Colonic mucosa (tissue), 4 donors: ENCODE measurements around the gene NRARP. TPM values are rescaled to one million over a fixed set of nuclear protein-coding genes. Genes with fewer than 3 reads are reported as not detected.

ENCODE experiments used
- DNase-seq: peaks from one replicate; pipeline ENCODE4 v3.0.0-alpha.2; 2020
- H3K27ac ChIP-seq: fragments of 200-600 bp; one replicate; pipeline ENCODE4 v1.8.0; 2021
- H3K27me3 ChIP-seq: fragments of 200-600 bp; one replicate; pipeline ENCODE4 v1.8.0; 2021
- H3K36me3 ChIP-seq: fragments of 200-600 bp; one replicate; pipeline ENCODE4 v1.8.0; 2021
- H3K4me1 ChIP-seq: fragments of 200-600 bp; one replicate; pipeline ENCODE4 v1.8.0; 2021; ENCODE audit warnings: mild to moderate bottlenecking
- H3K4me3 ChIP-seq: fragments of 200-600 bp; one replicate; pipeline ENCODE4 v1.8.0; 2021
- H3K9ac ChIP-seq, 2 donors: one replicate each; pipeline ENCODE4 v1.7.0; 2013; ENCODE audit warnings: control low read depth in 2 of 2, low read depth in 2 of 2, low read length in 2 of 2
- H3K9me3 ChIP-seq: fragments of 200-600 bp; one replicate; pipeline ENCODE4 v1.8.0; 2021
- CTCF ChIP-seq: fragments of 200-600 bp; IDR thresholded peaks from one replicate; pipeline ENCODE4 v1.8.0; 2022; ENCODE audit warnings: antibody characterized with exemption, mild to moderate bottlenecking
- intact Hi-C: fragments of 100-400 bp; cut with DNase I; formaldehyde crosslinking; loops from one replicate; pipeline ENCODE4 v1.14.1; 2022
- total RNA-seq, 2 donors: library from RNA; stranded (reverse); fragmentation: NEBNext Ultra II Directional in 1 of 2; extraction: Animal tissue kit (Norgen Biotek cat#: 25700) in 1 of 2; gene quantifications; one replicate each; pipeline ENCODE4 v1.2.1, GENCODE V29; 2021
- donor health status: healthy.
- donor health status: DM: no; HTN: no; CAD: no.
- donor health status: DM: no; HTN: no; CAD: no.

The NRARP gene
- total RNA-seq, 2 donors from 2014 or later: 120 to 178 TPM

GRCh38 chr9:137251490-137252268 lies 50.4 kb downstream of the NRARP start:
- no peak for DNase-seq
- intact Hi-C loops: no loop called here
- H3K9me3 ChIP-seq: no peaks in the 10 kb centered on the region

GRCh38 chr9:137251194-137251461 lies 50.9 kb downstream of the NRARP start, which contains the start of gene STPG3:
Gene STPG3, plus strand, starts transcription at chr9:137251286. Its CDS starts 1 bp downstream, at chr9:137251287.
- H3K9me3 ChIP-seq: no peaks in the 10 kb centered on the region
- peaks cover 2% of the 10 kb centered on the region for H3K4me1 ChIP-seq
- DNase-seq: no peak
- no peaks in the 10 kb centered on the region for H3K27me3 ChIP-seq
- H3K4me3 ChIP-seq: no peak within 1 kb of the TSS
- intact Hi-C loops: no loop called here
- peak within 1 kb of the TSS; percentile 2 to 5 for H3K9ac ChIP-seq
- H3K36me3 ChIP-seq: no peaks in the 10 kb centered on the region
- no peak for TF ChIP-seq CTCF
- H3K27ac ChIP-seq: no peak within 1 kb of the TSS

More at GRCh38 chr9:137251490-137252268, 50.4 kb downstream of the NRARP start:
- no peak for TF ChIP-seq CTCF
- Histone ChIP-seq H3K36me3 (no peaks in the 10 kb centered on the region), H3K27me3 (no peaks in the 10 kb centered on the region), H3K4me3 (no peak overlapping the region), H3K27ac (no peak overlapping the region), H3K9ac (no peak overlapping the region), H3K4me1 (peaks cover 8% of the 10 kb centered on the region)

- H3K36me3 ChIP-seq: no peaks in the 10 kb centered on the region
- intact Hi-C loops: no loop called here
- H3K27ac ChIP-seq: no peak overlapping the region
- H3K9me3 ChIP-seq: no peaks in the 10 kb centered on the region
- no peak overlapping the region for H3K4me3 ChIP-seq
- H3K9ac ChIP-seq: peak overlapping the region; percentile 2 to 5
- no peaks in the 10 kb centered on the region for H3K4me1 ChIP-seq
- TF ChIP-seq CTCF: no peak
- no peaks in the 10 kb centered on the region for H3K27me3 ChIP-seq
- no peak for DNase-seq
These were observed 51.5 kb downstream of the NRARP start for GRCh38 chr9:137250329-137251193.

Other genes with a start within 250 kb of the NRARP start
- gene ENTPD2, start 248.2 kb downstream of the NRARP start, total RNA-seq: 10 to 100 TPM; 20.5 to 22.1 TPM
- 10 to 100 TPM; 19.2 to 57.8 TPM for gene SAPCD2, start 231.7 kb downstream of the NRARP start, total RNA-seq
- gene UAP1L1, start 224.8 kb downstream of the NRARP start, total RNA-seq: 10 to 100 TPM in 1 of 2 donors, 1 to 10 TPM in 1; 9.0 to 13.0 TPM
- 10 to 100 TPM; 43.5 to 52.6 TPM for gene MAN1B1, start 215.3 kb downstream of the NRARP start, total RNA-seq
- gene DPP7, start 187.5 kb downstream of the NRARP start, total RNA-seq: 10 to 100 TPM; 46.2 to 52.5 TPM
- gene GRIN1, start 163.1 kb downstream of the NRARP start, total RNA-seq: under 1 TPM; 0.47 to 0.93 TPM
- gene LRRC26, start 132.2 kb downstream of the NRARP start, total RNA-seq: 10 to 100 TPM; 64.6 to 95.8 TPM
- gene TMEM210, start 130.2 kb downstream of the NRARP start, total RNA-seq: under 1 TPM in 1 of 2 donors, not detected in 1; 0.67 TPM
- gene ANAPC2, start 113.7 kb downstream of the NRARP start, total RNA-seq: 10 to 100 TPM; 33.8 to 67.8 TPM
- 100 to 1,000 TPM in 1 of 2 donors, 10 to 100 TPM in 1; 60.0 to 100 TPM for gene SSNA1, start 113.6 kb downstream of the NRARP start, total RNA-seq
- 100 to 1,000 TPM in 1 of 2 donors, 10 to 100 TPM in 1; 83.1 to 124 TPM for gene TPRN, start 101.5 kb downstream of the NRARP start, total RNA-seq
- 10 to 100 TPM; 35.7 to 43.5 TPM for gene TMEM203, start 96.6 kb downstream of the NRARP start, total RNA-seq
- 10 to 100 TPM; 11.7 to 36.9 TPM for gene NDOR1, start 96.6 kb downstream of the NRARP start, total RNA-seq
- 1 to 10 TPM; 6.5 to 9.3 TPM for gene RNF208, start 80.0 kb downstream of the NRARP start, total RNA-seq
- gene CYSRT1, start 77.1 kb downstream of the NRARP start, total RNA-seq: under 1 TPM in 1 of 2 donors, not detected in 1; 0.64 TPM
- gene RNF224, start 74.8 kb downstream of the NRARP start, total RNA-seq: not detected
- not detected for gene SLC34A3, start 71.4 kb downstream of the NRARP start, total RNA-seq
- gene TUBB4B, start 61.0 kb downstream of the NRARP start, total RNA-seq: 100 to 1,000 TPM; 303 to 779 TPM
- not detected for gene STPG3, start 51.0 kb downstream of the NRARP start, total RNA-seq
- gene NELFB, start 46.9 kb downstream of the NRARP start, total RNA-seq: 10 to 100 TPM; 62.1 to 87.1 TPM
- gene TOR4A, start 24.5 kb downstream of the NRARP start, total RNA-seq: 10 to 100 TPM; 57.1 to 63.9 TPM
- gene EXD3, start 120.9 kb upstream of the NRARP start, total RNA-seq: 10 to 100 TPM; 34.9 to 36.4 TPM
- 10 to 100 TPM; 27.5 to 29.3 TPM for gene NOXA1, start 121.1 kb upstream of the NRARP start, total RNA-seq
- gene ENTPD8, start 139.1 kb upstream of the NRARP start, total RNA-seq: 10 to 100 TPM; 48.3 to 72.0 TPM
- gene NSMF, start 157.1 kb upstream of the NRARP start, total RNA-seq: 10 to 100 TPM; 33.7 to 47.8 TPM
- 1 to 10 TPM; 6.1 to 7.1 TPM for gene PNPLA7, start 248.1 kb upstream of the NRARP start, total RNA-seq
- gene MRPL41, start 249.6 kb upstream of the NRARP start, total RNA-seq: 100 to 1,000 TPM in 1 of 2 donors, 10 to 100 TPM in 1; 94.4 to 146 TPM